PC-9 (cell line): ENCODE measurements around the gene CNGB1. TPM values are rescaled to one million over a fixed set of nuclear protein-coding genes. Genes with fewer than 3 reads are reported as not detected.

Experiments
- BruUV-seq: library from RNA; stranded (reverse); fragments of 400-500 nt; replicated peaks from 2 replicates; lab custom pipeline; 2021; lab: Mats Ljungman, UMichigan
- CTCF ChIA-PET: fragments of 300-600 bp; sonication (Branson Sonifier 250); formaldehyde crosslinking; loops from one replicate; lab custom pipeline; 2022; ENCODE audit warnings: antibody characterized with exemption; lab: Charles Lee
- POLR2A ChIA-PET: fragments of 300-600 bp; sonication (Branson Sonifier 250); formaldehyde crosslinking; loops from one replicate; lab custom pipeline; 2022; ENCODE audit warnings: antibody characterized with exemption; ENCODE audit not compliant: unreplicated experiment; lab: Charles Lee
- DNase-seq, 2 experiments: peaks; one replicate each; pipeline versions ENCODE4 v3.0.0 to v3.0.0-alpha.2; 2015 to 2022; ENCODE audit warnings: mixed read lengths in 1 of 2
- H2AFZ ChIP-seq: fragments of 200-600 bp; sonication (generic); 2 replicates; pipeline ENCODE4 v1.8.1; 2017; ENCODE audit warnings: antibody characterized with exemption
- H3F3A ChIP-seq: fragments of 200-600 bp; sonication (generic); 2 replicates; pipeline ENCODE4 v1.8.1; 2017; ENCODE audit warnings: antibody characterized with exemption, mild to moderate bottlenecking, low read depth; ENCODE audit not compliant: insufficient read depth
- H3K27ac ChIP-seq: fragments of 200-600 bp; sonication (generic); 2 replicates; pipeline ENCODE4 v1.6.1; 2016; ENCODE audit warnings: mixed run types
- H3K27me3 ChIP-seq: fragments of 200-600 bp; sonication (generic); 2 replicates; pipeline ENCODE4 v1.6.1; 2016; ENCODE audit warnings: low read depth, mixed run types; ENCODE audit not compliant: insufficient read depth
- H3K36me3 ChIP-seq: fragments of 200-600 bp; sonication (generic); 2 replicates; pipeline ENCODE4 v1.6.1; 2016; ENCODE audit warnings: low read depth, mixed run types
- H3K4me1 ChIP-seq: fragments of 200-600 bp; sonication (generic); replicated peaks from 2 replicates; pipeline ENCODE4 v1.6.1; 2016; ENCODE audit warnings: mixed run types; ENCODE audit not compliant: insufficient read depth
- H3K4me2 ChIP-seq: fragments of 200-600 bp; sonication (generic); 2 replicates; pipeline ENCODE4 v1.6.1; 2017; ENCODE audit warnings: mixed run types
- H3K4me3 ChIP-seq: fragments of 200-600 bp; sonication (generic); 2 replicates; pipeline ENCODE4 v1.6.1; 2016; ENCODE audit warnings: mixed run types
- H3K79me2 ChIP-seq: fragments of 200-600 bp; sonication (generic); 2 replicates; pipeline ENCODE4 v1.6.1; 2017; ENCODE audit warnings: low read depth, mixed run types
- H3K9me2 ChIP-seq: fragments of 200-600 bp; sonication (generic); 2 replicates; pipeline ENCODE4 v1.8.1; 2017; ENCODE audit warnings: mild to moderate bottlenecking; ENCODE audit not compliant: insufficient read depth
- H3K9me3 ChIP-seq: fragments of 200-600 bp; sonication (generic); 2 replicates; pipeline ENCODE4 v1.8.1; 2016; ENCODE audit warnings: low read depth; ENCODE audit not compliant: insufficient read depth
- H4K20me1 ChIP-seq: fragments of 200-600 bp; sonication (generic); 2 replicates; pipeline ENCODE4 v1.8.1; 2017; ENCODE audit not compliant: insufficient read depth
- CTCF ChIP-seq: fragments of 200-600 bp; sonication (generic); conservative IDR thresholded peaks from 2 replicates; pipeline ENCODE4 v1.6.1; 2017; ENCODE audit warnings: mixed run types, antibody characterized with exemption, mild to moderate bottlenecking, moderate library complexity
- EZH2 ChIP-seq: fragments of 200-600 bp; sonication (generic); IDR thresholded peaks from 2 replicates; pipeline ENCODE4 v1.8.0; 2017; ENCODE audit warnings: antibody characterized with exemption, low read depth
- intact Hi-C: fragments of 100-400 bp; cut with micrococcal nuclease; formaldehyde crosslinking; loops from one replicate; pipeline ENCODE4 v1.10.0; 2022; ENCODE audit not compliant: unreplicated experiment
- total RNA-seq: library from RNA; stranded (reverse); gene quantifications from 2 replicates; pipeline ENCODE4 v1.2.3, GENCODE V29; 2021

The CNGB1 gene
- total RNA-seq, 1 experiment from 2014 or later: 1.1 TPM

DNA sequence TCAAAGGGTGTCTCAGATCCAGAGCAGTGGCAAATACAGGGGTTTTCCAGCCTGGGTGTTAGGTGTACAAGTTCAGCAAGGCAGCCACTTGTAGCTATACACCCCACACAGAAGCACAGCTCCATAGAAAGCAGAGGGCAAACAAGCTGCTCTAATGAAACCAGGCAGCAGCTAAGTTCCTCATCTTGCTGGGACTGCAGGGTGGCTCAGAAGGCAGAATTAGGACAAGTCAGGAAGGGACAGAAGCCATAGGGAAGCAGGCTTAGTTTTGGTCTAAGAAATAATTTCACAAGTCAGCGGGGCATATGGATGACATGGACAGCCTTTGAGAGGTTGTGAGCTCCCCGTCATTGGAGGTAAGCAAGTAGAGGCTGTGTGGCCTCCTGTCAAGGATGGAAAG is 23.7 kb downstream of the CNGB1 start:
- ChIA-PET CTCF (no interaction called here), POLR2A (no interaction called here)
- H4K20me1 ChIP-seq: no peaks in the 10 kb centered on the region
- no peaks in the 10 kb centered on the region for H3K4me1 ChIP-seq
- BruUV-seq: no TSS peak
- peaks cover 11% of the 10 kb centered on the region; the same call in 1 of the 2 replicates for H3F3A ChIP-seq
- H2AFZ ChIP-seq: no peak overlapping the region
- TF ChIP-seq EZH2: no peak
- no peak for TF ChIP-seq CTCF
- no peaks in the 10 kb centered on the region for H3K9me2 ChIP-seq
- H3K79me2 ChIP-seq: no peaks in the 10 kb centered on the region
- H3K9me3 ChIP-seq: no peaks in the 10 kb centered on the region
- no peak overlapping the region for H3K4me2 ChIP-seq
- no peak overlapping the region for H3K4me3 ChIP-seq
- H3K27ac ChIP-seq: no peak overlapping the region
- intact Hi-C loops: no loop called here
- H3K36me3 ChIP-seq: no peaks in the 10 kb centered on the region
- no peaks in the 10 kb centered on the region for H3K27me3 ChIP-seq
- DNase-seq: no peak

DNA sequence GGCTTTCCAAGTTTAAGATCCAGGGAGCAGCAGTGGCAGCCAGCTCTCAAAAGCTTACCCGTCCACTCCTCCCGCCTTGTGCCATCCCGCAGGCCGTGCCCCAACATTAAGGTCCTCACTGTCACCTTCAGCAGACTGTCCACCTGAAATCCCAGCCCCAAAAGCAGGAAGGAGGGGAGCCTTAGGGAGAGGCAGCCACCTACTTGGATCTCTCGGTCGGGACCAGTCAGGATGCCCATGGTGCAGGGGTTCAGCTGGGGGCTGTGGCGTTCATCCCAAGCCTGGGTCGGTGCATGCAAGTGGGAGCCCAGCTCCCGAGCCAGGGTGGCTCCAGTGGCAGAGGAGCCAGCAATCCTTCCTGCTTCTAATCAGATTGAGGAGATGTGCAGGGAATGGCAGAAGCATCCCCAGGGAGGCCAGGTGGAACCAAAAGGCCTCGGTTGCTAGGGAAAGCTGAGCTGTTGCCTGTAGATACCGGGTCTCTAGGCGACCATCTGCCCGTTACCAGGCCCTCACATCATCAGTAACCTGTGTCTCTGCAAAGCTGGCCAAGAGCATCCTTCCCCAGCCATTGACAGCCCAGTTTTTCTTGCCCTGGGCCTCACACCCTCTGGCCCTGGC is 24.6 kb downstream of the CNGB1 start:
- H3F3A ChIP-seq: peaks cover 14% of the 10 kb centered on the region; the same call in 1 of the 2 replicates
- no peaks in the 10 kb centered on the region for H3K27me3 ChIP-seq
- no peak overlapping the region for H3K27ac ChIP-seq
- H2AFZ ChIP-seq: no peak overlapping the region
- no peak overlapping the region for H3K4me2 ChIP-seq
- no peak overlapping the region for H3K4me3 ChIP-seq
- POLR2A ChIA-PET: no interaction called here
- intact Hi-C loops: no loop called here
- H3K36me3 ChIP-seq: no peaks in the 10 kb centered on the region
- no peaks in the 10 kb centered on the region for H3K79me2 ChIP-seq
- CTCF ChIA-PET: no interaction called here
- peaks cover 3% of the 10 kb centered on the region; the same call in 1 of the 2 replicates for H3K4me1 ChIP-seq
- no peak for DNase-seq
- no peaks in the 10 kb centered on the region for H4K20me1 ChIP-seq
- no TSS peak for BruUV-seq
- no peak for TF ChIP-seq CTCF
- no peak for TF ChIP-seq EZH2
- no peaks in the 10 kb centered on the region for H3K9me2 ChIP-seq
- H3K9me3 ChIP-seq: no peaks in the 10 kb centered on the region

GRCh38 chr16:57945740-57946138 is 25.2 kb downstream of the CNGB1 start:
- Histone ChIP-seq H3K79me2 (no peaks in the 10 kb centered on the region), H3K4me2 (no peak overlapping the region), H3K9me2 (no peaks in the 10 kb centered on the region), H4K20me1 (no peaks in the 10 kb centered on the region), H3K4me3 (no peak overlapping the region), H3K9me3 (no peaks in the 10 kb centered on the region), H3K36me3 (no peaks in the 10 kb centered on the region), H3K27ac (no peak overlapping the region), H3K4me1 (peaks cover 8% of the 10 kb centered on the region; the same call in 1 of the 2 replicates), H3K27me3 (no peaks in the 10 kb centered on the region), H3F3A (peaks cover 11% of the 10 kb centered on the region; the same call in 1 of the 2 replicates), H2AFZ (no peak overlapping the region)
- intact Hi-C loops: no loop called here
- ChIA-PET CTCF (no interaction called here), POLR2A (no interaction called here)
- TF ChIP-seq CTCF (no peak; the same call in 1 of the 2 replicates), EZH2 (no peak)
- BruUV-seq: no TSS peak
- no peak for DNase-seq
